Nephron (organoid): Measurements from ENCODE around the gene CDC37L1.
"Not testable (repeated sequence)": the region's sequence is repeated elsewhere in the genome, so short reads cannot be mapped to it uniquely, and the experiment has no call there.

Experiments
- H3K27ac Mint-ChIP-seq, 3 experiments: 2 replicates each; pipeline ENCODE4 v1.8.0; 2020; ENCODE audit warnings: mixed read lengths in 3 of 3, mild to moderate bottlenecking in 2 of 3, moderate library complexity in 1 of 3
- H3K27me3 Mint-ChIP-seq: 2 replicates; pipeline ENCODE4 v1.8.0; 2021; ENCODE audit warnings: low read depth, mild to moderate bottlenecking, moderate library complexity, mixed read lengths
- H3K36me3 Mint-ChIP-seq: 2 replicates; pipeline ENCODE4 v1.8.0; 2020; ENCODE audit warnings: low read depth, mixed read lengths
- H3K4me1 Mint-ChIP-seq: 2 replicates; pipeline ENCODE4 v1.8.0; 2020; ENCODE audit warnings: mixed read lengths
- H3K4me3 Mint-ChIP-seq, 3 experiments: 2 replicates each; pipeline ENCODE4 v1.8.0; 2020; ENCODE audit warnings: mild to moderate bottlenecking in 3 of 3, mixed read lengths in 3 of 3, moderate library complexity in 2 of 3
- H3K9me3 Mint-ChIP-seq: 2 replicates; pipeline ENCODE4 v1.8.0; 2020; ENCODE audit warnings: mixed read lengths
- TF ChIP-seq, protein P1 (sequence below), 3 experiments: fragments of 200-600 bp; sonication (generic); IDR thresholded peaks; one replicate each; pipeline ENCODE4 v1.5.0; 2021; ENCODE audit warnings: antibody characterized with exemption in 3 of 3; ENCODE audit not compliant: unreplicated experiment in 3 of 3

Gene CDC37L1

DNA sequence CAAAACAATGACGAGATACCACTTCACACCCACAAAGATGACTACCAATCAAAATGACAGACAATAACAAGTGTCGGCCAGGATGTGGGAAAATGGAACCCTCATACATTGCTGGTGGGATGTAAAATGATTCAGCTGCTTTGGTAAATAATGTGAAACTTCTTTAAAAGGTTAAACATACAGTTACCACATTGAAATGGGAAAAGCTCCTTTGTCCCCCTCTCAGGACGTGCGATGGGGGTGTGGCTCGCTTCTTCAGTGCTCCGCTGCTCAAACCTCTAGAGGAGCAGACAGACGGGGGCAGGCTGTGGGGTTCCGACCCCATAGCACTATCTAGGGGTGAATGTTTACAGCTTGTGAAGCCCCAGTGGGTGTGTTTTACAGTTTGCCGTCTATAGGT lies 25.3 kb upstream of the CDC37L1 start:
- no peaks in the 10 kb centered on the region for H3K9me3 Mint-ChIP-seq
- no peak overlapping the region for H3K27ac Mint-ChIP-seq
- TF ChIP-seq, protein P1, sequence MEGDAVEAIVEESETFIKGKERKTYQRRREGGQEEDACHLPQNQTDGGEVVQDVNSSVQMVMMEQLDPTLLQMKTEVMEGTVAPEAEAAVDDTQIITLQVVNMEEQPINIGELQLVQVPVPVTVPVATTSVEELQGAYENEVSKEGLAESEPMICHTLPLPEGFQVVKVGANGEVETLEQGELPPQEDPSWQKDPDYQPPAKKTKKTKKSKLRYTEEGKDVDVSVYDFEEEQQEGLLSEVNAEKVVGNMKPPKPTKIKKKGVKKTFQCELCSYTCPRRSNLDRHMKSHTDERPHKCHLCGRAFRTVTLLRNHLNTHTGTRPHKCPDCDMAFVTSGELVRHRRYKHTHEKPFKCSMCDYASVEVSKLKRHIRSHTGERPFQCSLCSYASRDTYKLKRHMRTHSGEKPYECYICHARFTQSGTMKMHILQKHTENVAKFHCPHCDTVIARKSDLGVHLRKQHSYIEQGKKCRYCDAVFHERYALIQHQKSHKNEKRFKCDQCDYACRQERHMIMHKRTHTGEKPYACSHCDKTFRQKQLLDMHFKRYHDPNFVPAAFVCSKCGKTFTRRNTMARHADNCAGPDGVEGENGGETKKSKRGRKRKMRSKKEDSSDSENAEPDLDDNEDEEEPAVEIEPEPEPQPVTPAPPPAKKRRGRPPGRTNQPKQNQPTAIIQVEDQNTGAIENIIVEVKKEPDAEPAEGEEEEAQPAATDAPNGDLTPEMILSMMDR (IDR thresholded peaks at IDR 0.05; ENCODE audit: unreplicated experiment in 3 of 3): no peak
- H3K27me3 Mint-ChIP-seq: no peaks in the 10 kb centered on the region
- H3K36me3 Mint-ChIP-seq: no peaks in the 10 kb centered on the region
- no peak overlapping the region for H3K4me3 Mint-ChIP-seq
- H3K4me1 Mint-ChIP-seq: no peaks in the 10 kb centered on the region

- H3K4me1 Mint-ChIP-seq: no peaks in the 10 kb centered on the region
- H3K4me3 Mint-ChIP-seq: no peak overlapping the region
- H3K27me3 Mint-ChIP-seq: no peaks in the 10 kb centered on the region
- TF ChIP-seq, protein P1 (IDR thresholded peaks at IDR 0.05; ENCODE audit: unreplicated experiment in 3 of 3): no peak
- H3K36me3 Mint-ChIP-seq: no peaks in the 10 kb centered on the region
- no peak overlapping the region for H3K27ac Mint-ChIP-seq
- no peaks in the 10 kb centered on the region for H3K9me3 Mint-ChIP-seq
Measured at GRCh38 chr9:4654538-4654937, 24.8 kb upstream of the CDC37L1 start.

GRCh38 chr9:4656196-4656595 lies 23.2 kb upstream of the CDC37L1 start:
- not testable (repeated sequence) for H3K4me3 Mint-ChIP-seq, H3K27ac Mint-ChIP-seq, H3K36me3 Mint-ChIP-seq, H3K27me3 Mint-ChIP-seq, H3K9me3 Mint-ChIP-seq, H3K4me1 Mint-ChIP-seq

DNA sequence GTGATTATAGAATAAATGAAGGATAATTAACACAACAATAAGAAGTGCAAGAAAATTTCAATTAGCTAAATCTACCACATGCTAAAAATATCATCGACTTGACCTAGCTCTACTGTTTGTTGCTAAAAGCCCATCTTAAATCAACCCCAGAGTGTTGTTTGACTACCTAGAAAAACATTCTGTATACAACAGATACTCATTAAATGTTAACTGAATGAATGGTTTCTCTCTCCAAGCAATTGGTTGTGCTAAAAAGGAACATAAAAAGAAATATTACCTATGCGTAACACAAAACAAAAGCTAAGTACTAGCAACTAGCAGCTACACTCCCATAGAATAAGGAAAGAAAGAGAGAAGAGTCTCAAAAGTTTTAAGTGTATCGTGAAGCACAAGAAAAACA lies 22.7 kb upstream of the CDC37L1 start:
- H3K4me3 Mint-ChIP-seq: no peak overlapping the region
- no peak overlapping the region for H3K27ac Mint-ChIP-seq
- no peaks in the 10 kb centered on the region for H3K27me3 Mint-ChIP-seq
- H3K36me3 Mint-ChIP-seq: no peaks in the 10 kb centered on the region
- H3K4me1 Mint-ChIP-seq: peaks cover 3% of the 10 kb centered on the region
- H3K9me3 Mint-ChIP-seq: peaks cover 2% of the 10 kb centered on the region
- TF ChIP-seq, protein P1 (IDR thresholded peaks at IDR 0.05; ENCODE audit: unreplicated experiment in 3 of 3): no peak

DNA sequence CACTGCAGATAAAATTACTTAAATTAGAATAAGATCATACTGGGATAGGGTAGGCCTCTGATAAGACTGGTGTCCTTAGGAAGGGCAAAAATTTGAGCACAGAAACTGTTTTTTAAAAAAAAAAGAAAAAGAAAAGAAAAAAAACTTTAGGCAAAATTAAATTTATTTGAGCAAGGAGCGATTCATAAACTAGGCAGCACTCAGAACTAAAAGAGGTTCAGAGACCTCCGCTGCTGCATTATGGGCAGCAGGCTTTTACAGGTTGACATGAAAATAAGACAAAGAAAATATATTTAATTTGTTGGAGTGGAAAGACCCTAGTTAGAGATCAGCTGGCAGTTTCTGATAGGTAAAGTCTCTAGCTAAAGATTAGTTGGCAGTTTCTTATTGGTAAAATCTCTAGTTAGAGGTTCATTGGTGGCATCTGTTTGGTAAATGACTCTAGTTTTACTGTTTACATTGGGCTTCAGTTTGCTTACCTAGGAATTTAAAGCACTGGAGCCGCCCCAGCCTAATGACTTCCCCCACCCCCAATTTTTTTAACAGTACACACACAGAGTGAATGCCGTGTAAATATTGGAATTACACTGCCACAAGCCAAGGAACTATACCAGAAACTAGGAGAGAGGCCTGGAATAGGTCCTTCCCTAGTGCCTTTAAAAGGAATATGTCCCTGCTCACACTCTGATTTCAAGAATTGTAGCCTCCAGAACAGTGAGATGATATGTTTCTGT lies 21.8 kb upstream of the CDC37L1 start:
- peaks cover 2% of the 10 kb centered on the region for H3K9me3 Mint-ChIP-seq
- TF ChIP-seq, protein P1 (IDR thresholded peaks at IDR 0.05; ENCODE audit: unreplicated experiment in 3 of 3): no peak
- H3K36me3 Mint-ChIP-seq: no peaks in the 10 kb centered on the region
- no peak overlapping the region for H3K4me3 Mint-ChIP-seq
- peaks cover 10% of the 10 kb centered on the region for H3K4me1 Mint-ChIP-seq
- no peaks in the 10 kb centered on the region for H3K27me3 Mint-ChIP-seq
- no peak overlapping the region for H3K27ac Mint-ChIP-seq

DNA sequence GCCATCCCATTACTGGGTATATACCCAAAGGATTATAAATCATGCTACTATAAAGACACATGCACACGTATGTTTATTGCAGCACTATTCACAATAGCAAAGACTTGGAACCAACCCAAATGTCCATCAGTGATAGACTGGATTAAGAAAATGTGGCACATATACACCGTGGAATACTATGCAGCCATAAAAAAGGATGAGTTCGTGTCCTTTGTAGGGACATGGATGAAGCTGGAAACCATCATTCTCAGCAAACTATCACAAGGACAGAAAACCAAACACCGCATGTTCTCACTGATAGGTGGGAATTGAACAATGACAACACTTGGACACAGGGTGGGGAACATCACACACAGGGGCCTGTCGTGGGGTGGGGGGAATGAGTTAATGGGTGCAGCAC lies 18.7 kb upstream of the CDC37L1 start:
- not testable (repeated sequence) for H3K27ac Mint-ChIP-seq, H3K9me3 Mint-ChIP-seq, H3K36me3 Mint-ChIP-seq, H3K27me3 Mint-ChIP-seq
- Mint-ChIP-seq H3K4me1 (peaks cover 29% of the 10 kb centered on the region), H3K4me3 (peak overlapping the region in 2 of 3 experiments; percentile 40 to 42)

GRCh38 chr9:4661165-4661564 lies 18.2 kb upstream of the CDC37L1 start:
- peaks cover 2% of the 10 kb centered on the region for H3K9me3 Mint-ChIP-seq
- peak overlapping the region; percentile 81 to 90 (median 88) for H3K4me3 Mint-ChIP-seq
- H3K4me1 Mint-ChIP-seq: peaks cover 34% of the 10 kb centered on the region
- H3K27me3 Mint-ChIP-seq: peaks cover 5% of the 10 kb centered on the region
- TF ChIP-seq, protein P1 (IDR thresholded peaks at IDR 0.05; ENCODE audit: unreplicated experiment in 3 of 3): no peak
- no peaks in the 10 kb centered on the region for H3K36me3 Mint-ChIP-seq
- no peak overlapping the region for H3K27ac Mint-ChIP-seq
